Activated CD4-positive, alpha-beta T cell treated with anti-CD3 and anti-CD28 coated beads, Interleukin-2, amount 50 U/mL, for 4 hours (primary cell): Measurements from ENCODE around the gene SLCO4A1.
A peak's percentile ranks its signal among the peaks of the same experiment; 100 is the strongest.

Source experiments
- DNase-seq, 2 experiments: peaks; one replicate each; pipeline ENCODE4 v3.0.0-alpha.2; 2020

Gene SLCO4A1, protein sequence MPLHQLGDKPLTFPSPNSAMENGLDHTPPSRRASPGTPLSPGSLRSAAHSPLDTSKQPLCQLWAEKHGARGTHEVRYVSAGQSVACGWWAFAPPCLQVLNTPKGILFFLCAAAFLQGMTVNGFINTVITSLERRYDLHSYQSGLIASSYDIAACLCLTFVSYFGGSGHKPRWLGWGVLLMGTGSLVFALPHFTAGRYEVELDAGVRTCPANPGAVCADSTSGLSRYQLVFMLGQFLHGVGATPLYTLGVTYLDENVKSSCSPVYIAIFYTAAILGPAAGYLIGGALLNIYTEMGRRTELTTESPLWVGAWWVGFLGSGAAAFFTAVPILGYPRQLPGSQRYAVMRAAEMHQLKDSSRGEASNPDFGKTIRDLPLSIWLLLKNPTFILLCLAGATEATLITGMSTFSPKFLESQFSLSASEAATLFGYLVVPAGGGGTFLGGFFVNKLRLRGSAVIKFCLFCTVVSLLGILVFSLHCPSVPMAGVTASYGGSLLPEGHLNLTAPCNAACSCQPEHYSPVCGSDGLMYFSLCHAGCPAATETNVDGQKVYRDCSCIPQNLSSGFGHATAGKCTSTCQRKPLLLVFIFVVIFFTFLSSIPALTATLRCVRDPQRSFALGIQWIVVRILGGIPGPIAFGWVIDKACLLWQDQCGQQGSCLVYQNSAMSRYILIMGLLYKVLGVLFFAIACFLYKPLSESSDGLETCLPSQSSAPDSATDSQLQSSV

DNA sequence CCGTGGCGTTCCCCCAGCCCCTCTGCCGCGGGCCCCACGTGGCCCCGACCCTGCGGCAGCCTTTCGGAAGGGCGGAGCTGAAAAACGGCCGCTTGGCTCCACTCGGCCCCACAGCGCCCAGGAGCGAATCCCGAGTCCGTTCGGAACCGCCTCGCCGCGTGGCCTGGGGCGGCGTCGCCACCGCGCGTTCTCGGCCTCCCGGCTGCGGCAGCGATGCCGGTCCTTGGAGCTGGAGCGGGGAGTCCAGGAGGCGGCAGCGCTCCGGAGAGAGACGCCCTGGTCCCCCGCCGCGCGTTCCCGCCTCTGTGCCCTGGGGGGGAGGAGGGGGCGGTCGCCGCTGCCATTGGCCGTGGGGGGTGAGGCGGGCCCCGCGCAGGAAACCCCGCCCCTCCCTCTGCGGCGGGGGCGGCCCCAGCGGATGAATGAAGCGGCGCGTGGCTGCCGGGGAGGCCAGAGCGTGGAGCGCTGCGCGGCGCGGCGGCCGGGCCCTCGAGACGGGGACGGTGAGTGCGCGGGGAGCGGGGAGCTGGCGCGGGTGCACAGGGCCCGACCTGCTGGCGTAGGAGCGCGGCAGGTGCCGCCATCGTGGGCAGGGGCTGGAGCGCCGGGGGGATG, at the start of gene SLCO4A1:
Gene SLCO4A1 (plus strand): TSS at position 453 of the 615 bp plus-strand sequence. CDS start 13,952 bp downstream, outside the sequence.
- peak; percentile 76 to 84 for DNase-seq

DNA sequence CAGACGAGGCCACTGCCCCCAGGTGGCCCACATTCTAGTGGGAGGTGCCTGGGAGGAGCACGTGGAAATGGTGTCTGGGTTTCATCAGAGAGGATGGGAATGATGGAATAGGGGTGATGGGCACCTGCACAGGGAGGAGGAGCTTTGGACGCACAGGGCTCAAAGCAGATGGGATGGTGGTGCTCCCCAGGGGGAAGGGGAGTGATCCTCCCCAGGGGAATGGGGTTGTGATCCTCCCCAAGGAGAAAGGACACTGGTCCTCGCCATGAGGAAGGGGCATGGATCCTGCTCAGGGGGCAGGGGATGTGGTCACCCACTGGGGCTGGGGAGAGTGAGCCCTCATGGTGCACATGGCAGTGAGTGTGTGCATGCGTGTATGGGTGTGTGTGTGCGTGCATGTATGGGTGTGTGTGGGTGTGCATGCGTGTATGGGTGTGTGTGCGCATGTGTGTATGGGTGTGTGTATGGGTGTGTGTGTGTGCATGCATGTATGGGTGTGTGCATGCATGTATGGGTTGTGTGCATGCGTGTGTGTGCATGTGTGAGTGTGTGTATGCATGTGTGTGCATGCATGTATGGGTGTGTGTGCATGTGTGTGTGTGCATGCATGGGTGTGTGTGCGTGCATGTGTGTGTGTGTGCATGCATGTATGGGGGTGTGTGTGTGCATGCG, 49.7 kb upstream of the SLCO4A1 start:
- no peak for DNase-seq

DNA sequence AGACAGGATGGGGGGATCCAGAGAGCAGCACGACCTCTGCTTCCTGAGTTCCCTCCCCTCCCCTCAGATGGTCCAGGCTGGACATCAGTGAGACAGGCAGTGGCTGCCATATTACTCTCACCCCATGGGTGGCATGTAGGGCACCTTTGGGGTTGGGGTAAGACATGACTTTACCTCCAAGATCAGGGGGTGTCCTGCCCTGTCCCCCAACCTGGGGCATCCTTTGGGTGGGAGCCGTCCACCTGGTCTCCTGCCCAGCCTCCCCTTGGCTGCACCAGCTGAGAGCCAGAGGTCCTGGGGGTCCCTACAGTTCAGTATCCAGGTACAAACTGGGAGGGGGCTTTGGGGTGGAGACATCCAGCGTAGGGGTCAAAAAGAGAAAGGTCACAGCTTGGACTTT, 48.7 kb upstream of the SLCO4A1 start:
- no peak for DNase-seq

DNA sequence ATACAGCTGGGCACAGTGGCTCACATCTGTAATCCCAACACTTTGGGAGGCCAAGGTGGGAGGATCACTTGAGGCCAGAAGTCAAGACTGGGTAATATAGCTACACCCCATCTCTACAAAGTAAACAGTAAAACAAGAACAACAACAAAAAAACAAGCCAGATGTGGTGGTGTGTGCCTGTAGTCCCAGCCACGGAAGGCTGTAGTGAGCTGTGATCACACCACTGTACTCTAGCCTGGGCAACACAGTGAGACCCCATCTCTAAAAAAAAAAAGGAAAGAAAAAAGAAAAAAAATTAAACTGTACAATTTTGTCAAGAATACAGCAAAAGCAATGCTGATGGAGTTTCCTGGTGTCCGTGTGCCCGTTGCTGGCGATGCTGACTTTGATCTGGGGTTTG, 47.2 kb upstream of the SLCO4A1 start:
- no peak for DNase-seq

DNA sequence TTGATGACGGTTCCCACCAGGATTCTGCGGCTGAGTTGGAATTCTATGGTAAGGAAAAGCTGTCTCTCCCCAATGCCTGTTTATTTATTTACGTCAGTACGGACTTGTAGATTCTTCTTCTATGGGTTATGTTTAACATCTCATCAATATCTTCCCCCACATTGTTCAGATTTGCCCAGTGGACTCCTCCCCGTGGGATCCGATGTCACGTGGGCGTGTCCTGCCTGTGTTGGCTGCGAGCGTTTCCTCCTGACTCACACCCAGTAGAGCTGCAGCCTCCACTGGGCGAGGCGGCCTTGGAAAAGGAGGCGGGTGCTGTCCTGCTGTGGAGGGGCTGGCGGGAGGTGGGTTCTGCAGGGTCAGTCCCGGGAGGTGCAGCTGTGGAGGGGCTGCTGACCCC, 46.8 kb upstream of the SLCO4A1 start:
- peak in 1 of 2 experiments; percentile 23 for DNase-seq

DNA sequence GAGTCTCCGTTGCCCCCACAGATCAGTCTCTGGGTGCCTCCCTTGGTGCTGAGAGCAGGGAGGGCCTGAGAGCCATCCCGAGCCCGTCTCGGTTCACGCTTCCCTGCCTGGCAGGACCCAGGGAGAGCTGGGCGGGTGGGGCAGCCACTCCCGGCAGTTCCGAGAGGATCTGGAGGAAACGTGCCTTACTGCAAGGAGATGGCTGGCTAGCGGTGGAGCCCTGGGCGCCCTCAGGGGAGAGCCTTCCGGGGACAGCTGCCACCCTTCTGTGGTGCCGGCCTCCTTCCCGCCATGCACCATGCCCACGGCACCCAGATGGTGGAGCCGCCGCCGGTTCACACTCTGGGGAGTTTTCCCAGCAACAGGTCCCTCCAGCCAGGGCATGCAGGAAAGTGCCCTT, 45.8 kb upstream of the SLCO4A1 start:
- DNase-seq: no peak

DNA sequence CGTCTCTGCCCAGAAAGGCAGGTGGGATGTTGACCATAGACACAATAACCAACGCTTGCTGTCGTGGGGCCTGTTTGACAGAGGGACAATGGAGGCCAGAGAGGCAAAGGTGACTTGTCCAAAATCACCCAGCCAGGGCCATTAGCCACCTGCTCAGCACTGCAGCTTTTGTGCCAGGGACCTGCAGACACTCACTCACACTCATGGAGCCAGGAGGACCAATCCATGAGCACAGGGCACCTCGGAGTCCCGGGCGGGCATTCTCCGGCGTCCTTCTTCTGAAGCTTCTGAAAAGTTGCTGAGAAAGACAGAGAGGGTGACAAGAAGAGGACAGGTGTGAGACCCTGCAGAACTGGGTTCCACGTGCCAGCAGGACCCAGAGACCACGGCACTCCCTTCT, 45.4 kb upstream of the SLCO4A1 start:
- no peak for DNase-seq

DNA sequence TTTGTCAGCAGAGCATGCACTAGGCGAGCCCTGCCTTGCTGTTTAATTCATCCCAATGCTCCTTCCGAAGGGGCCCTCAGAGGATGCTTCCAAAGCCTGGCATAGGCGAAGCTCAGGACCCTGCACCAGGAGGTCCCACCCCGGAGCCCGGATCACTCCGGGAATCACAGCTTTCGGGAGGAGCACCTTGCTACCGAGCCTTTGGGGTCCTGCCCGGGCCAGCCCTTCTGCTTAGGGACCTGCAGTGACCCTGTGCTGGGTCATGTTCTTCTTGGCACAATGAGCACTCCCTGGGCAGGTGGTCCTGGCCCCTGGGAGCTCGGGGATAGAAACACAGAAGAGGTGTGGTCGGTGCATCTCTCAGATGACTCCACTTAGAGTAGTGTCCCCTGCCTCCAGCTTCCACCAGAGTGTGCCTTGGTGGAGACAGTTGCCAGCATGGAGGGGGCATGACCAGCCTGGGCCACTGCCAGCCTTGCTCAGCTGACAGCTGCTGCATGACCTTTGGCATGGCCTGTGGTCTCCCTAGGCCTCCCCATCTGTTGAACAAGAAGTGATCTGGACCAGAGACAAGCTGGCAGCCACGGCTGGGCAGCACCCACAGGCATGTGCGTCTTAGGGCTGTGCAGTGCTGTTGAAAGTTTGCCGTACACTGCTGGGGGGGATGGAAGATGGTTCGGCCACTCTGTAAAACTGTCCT, 44.7 kb upstream of the SLCO4A1 start:
- DNase-seq: no peak

DNA sequence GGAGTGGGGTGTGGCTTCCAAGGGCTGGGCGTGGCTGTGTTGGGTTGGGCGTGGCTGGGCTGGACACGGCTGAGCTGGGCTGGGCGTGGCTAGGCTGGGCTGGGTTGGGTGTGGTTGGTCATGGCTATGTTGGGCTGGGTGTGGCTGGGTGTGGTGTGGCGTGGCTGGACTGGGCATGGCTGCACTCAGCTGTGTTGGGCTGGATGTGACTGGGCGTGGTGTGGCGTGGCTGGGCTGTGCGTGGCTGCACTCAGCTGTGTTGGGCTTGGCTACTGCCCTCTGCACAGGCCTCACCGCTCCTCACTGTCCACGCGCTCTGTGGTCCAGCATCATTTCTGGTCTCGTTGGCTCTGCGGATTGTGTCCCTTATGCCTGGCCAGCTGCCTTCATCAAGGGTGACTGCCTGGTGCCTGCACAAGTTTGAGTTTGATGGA, 43.5 kb upstream of the SLCO4A1 start:
- DNase-seq: no peak

DNA sequence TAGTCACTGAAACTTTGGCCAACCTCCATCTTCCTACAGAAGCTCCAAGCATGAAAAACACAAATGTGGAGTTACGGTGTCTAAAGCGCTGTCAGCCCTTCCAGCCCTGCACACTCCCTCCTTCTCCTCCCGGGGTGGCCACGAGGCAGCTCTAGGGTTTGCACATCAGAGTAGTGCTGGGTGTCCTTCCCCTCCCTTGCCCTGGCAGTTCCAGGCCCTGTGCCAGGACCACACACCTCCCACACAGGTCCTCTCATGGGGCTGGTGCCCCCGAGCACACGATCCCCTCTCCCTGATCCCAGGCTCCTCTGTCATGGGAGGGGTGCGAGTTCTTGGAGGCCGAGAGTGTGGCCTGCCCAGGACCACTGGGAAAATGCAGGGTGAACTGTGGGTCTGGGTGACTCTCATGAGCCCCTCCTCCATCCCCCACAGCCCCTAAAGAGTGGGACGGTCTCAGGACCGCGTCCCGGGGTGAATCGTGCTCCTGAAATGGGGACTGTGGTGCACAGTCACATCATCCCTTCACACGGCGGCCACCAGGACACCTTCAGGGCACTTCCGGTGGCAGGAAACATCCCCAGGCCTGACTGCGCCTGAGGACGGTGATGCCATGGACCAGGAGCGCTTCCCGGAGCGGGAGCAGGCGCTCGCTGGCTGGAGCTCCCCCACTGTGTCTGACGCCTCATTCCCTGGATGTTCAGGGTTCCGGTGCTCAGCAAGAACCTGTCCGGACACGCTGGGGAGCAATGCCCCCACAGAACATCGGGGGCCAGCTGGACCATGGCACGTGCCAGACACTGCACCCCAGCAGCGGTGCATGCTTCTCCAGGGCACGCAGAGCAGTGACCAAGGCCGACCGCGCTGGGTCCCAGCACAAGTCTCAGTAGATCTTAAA, 42.8 kb upstream of the SLCO4A1 start:
- DNase-seq: no peak

DNA sequence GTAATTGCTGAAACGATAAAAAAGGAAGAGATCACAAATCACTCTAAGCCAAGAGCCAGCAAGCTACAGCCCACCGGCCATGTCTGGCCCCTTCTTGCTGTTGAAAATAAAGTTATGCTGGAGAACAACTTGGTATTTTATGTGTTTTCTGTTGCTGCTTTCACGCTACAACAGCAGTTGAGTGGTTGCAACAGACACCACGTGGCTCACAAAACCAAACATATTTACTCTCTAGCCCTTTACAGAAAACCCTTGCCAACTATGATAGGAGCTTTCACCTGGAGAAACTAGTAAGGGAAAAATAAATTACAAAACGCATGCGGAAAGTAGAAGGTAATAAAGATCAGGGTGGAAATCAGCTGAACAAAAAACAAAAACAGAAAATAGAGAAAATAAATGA, 41.1 kb upstream of the SLCO4A1 start:
- no peak for DNase-seq

DNA sequence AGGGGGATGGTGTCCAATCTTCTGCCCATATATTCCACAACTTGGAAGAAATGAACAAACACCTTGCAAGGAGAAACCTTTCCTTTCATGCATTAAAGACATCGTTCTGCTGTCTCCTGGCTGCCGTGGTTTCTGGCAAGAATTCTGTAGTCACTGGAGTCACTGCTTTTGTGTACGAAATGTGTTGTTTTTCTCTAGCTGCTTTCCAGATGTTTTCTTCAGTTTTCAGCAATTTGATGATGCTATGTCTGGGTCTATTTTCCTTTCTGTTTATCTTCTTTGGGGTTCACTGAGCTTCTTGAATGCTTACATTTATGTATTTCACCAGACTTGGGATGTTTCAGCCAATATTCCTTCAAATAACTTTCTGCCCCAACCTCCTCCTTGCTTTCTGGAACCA, 40.6 kb upstream of the SLCO4A1 start:
- no peak for DNase-seq

DNA sequence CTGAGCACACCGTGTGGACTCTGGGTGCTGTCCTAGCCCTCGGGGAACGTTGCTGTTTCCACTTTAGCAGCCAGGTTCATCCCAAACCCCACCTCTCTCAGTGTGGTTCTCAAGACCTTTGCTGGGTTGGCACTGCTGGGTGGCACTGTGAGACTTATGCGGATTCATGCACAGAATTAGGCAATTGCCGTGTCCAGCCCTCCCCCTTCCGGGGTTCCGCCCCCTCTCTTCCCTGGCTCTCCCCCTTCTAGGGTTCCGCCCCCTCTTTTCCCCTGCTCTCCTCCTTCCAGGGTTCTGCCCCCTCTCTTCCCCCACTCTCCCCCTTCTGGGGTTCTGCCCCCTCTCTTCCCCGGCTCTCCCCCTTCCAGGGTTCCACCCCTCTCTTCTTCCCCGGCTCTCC, 39.8 kb upstream of the SLCO4A1 start:
- DNase-seq: peak in 1 of 2 experiments; percentile 15

DNA sequence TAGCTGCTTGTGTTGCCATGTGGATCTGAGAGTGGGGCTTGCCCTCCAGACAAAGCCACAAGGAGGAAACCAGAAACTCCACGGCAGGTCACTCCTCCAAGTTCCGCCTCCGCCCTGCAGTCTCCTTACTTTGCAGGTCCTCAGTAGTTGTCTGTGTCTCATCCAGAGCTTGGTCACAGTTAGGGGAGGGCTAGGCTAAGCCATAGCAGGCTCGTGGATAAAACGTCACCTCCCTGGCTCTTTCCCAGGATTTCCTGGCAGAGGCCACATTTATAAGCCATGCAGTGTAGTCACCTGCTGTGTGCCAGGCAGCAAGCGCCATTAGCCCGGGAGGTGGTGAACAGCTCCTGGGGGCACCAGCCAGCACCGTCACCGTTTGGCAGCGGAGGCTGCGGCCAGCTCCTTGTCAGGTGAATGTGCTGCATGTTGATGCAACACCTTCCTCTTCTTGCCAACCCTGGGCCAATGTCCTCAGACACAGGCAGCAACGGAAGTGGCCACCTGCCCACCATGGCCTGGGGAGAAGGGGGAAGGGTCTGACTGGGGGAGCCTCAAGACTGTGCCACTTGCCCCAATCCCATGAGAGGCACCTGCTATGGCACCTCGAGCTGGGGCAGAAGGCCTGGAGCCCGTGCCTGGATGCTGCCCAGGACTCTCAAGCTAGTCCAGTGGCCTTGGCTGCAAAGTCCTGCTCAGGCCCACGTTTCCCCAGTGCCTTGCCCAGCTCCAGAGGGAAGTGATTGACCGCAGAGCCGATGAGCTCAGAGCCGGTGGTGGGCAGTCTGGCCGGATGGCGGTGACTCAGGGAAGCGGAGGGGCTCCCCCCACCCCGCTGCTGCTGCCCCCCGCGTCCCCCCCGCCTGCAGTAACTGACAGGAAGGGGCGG, 39.0 kb upstream of the SLCO4A1 start:
- DNase-seq: no peak

DNA sequence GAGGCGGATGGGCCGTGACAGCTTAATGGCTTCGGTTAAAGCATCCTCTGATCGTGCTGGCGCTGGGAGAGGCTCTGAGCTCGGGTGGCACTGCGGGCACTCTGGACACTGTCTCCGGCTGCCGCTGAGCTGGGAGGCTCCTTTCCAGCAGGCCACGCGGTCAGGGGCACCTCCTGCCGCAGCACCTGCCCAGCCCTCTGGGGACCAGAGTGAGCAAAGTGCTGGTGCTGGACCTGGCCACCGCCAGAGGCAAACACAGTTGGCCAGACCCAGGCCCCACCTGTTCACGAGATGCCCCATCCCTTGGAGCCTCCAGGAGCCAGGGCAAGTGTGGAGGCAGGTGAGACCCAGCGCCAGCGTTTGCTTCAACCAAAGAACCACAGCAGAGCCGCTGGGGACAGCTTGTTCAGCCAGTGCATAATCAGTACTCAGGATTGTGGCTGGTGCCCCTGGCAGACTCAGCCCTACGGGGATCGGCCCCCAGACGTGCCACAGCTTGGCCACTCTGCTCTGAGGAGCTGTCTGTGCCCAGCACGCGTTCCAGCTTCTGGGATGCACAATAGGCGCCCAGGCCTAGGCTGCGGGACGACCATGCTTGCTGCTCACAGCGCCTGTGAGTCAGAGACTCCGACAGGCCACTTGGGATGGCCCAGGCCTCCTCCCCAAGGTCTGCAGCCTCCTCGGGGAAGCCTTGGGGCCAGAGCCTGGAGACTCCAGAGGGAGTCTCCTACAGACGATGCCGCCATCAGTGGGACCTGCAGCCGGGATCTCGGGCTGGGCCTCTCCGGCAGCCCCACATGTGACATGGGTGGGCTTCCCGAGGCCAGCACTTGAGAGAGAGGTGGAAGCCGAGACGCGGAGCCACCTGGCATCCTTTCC, 38.2 kb upstream of the SLCO4A1 start:
- no peak for DNase-seq

DNA sequence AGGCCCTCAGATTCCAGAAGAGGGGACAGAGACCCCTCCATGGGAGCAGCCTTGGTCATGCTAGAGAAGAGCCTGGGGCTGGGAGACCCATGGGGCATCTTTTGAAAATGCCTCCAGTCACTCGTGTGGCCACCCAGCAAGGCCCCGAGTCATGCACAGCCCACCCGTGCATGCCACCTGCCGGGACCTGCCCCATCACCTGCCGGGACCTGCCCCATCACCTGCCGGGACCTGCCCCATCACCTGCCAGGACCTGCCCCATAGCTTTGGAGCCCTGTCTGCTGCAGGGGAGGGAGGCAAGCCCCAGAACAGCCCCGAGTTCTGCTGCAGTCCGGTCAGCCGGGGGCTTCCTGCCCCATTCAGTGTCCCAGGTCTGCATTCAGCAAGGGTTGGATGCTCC, 37.5 kb upstream of the SLCO4A1 start:
- DNase-seq: no peak

DNA sequence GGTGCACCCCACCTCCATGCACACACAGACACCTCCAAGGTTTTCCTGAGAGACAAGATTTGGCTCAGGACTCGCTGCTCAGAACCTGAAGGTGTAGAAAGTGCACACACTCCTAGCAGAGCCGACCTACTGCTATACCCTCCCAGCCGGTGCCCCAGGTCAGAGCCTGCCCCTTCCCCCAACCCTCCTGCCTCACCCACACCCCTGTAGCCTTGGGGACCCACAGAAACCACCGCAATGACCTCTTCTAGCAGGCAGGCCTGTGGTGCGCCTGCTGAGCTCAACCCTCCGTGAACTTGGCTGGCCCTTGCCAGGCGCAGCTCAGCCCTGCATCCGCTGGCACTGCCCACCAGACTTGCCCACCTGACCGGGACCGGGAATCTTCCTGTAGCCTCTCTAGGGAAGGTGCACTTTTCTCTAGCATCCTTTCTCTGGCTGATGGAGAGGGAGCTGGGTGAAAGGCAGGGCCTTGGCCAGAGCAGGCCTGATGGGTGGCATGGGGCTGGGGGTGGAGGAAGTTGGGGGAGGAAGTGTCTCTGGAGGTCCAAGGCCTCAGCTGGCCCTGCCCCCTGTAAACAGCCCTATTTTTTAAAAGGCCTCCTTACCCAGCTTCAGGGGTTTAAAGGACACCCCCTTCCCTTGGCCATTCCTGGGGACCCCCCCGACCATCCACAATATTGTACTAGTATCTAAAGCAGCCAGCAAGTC, 36.9 kb upstream of the SLCO4A1 start:
- DNase-seq: no peak

DNA sequence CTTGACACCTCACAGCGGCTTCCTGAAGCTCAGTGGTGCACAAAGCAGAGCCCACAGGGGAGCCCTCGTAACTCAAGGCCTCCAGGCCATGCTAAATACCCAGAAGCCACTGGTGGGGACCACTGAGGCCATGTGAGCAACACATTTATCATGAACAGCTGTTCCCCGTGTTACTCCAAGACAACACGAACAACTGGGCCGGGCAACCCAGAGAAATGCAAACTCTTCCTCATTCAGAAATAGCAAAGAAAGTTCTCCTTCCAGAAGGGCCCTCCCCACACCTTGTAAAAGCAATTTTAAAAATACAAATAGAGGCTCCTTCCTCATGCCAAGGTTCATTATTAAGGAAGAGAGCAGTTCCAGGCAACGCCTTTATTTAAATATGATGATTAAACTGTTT, 36.3 kb upstream of the SLCO4A1 start:
- no peak for DNase-seq
